GM19099 (cell line): Measurements from ENCODE around the gene SUMO1.

Source experiments
- POLR2A ChIP-seq: IDR thresholded peaks from 3 replicates; pipeline ENCODE4 v1.6.1; 2011; ENCODE audit warnings: low read depth; ENCODE audit not compliant: insufficient read length; ENCODE audit errors: extremely low read depth

SUMO1 gene

GRCh38 chr2:202169131-202169530 is 69.3 kb downstream of the SUMO1 start:
- no peak for TF ChIP-seq POLR2A

- no peak for TF ChIP-seq POLR2A
Measured at GRCh38 chr2:202165945-202166344, 72.5 kb downstream of the SUMO1 start.

- no peak for TF ChIP-seq POLR2A
Measured at GRCh38 chr2:202165208-202165607, 73.2 kb downstream of the SUMO1 start.

- no peak for TF ChIP-seq POLR2A
Measured at GRCh38 chr2:202164411-202164810, 74.0 kb downstream of the SUMO1 start.

GRCh38 chr2:202161151-202161835 is 77.1 kb downstream of the SUMO1 start:
- TF ChIP-seq POLR2A: no peak

GRCh38 chr2:202158796-202159195 is 79.6 kb downstream of the SUMO1 start:
- TF ChIP-seq POLR2A: no peak

- no peak for TF ChIP-seq POLR2A
Measured at GRCh38 chr2:202157211-202157990, 81.0 kb downstream of the SUMO1 start.
